ENCODE data around the gene NOL6.
"Not testable (repeated sequence)": the region's sequence is repeated elsewhere in the genome, so short reads cannot be mapped to it uniquely, and the experiment has no call there.

GRCh38 chr9:33424043-33424442, 49.7 kb downstream of the NOL6 start:
- not testable (repeated sequence) for TF ChIP-seq EP300 (IDR thresholded peaks at IDR 0.05; ENCODE audit: low read depth); CTCF (IDR thresholded peaks at IDR 0.05); POLR2A (IDR thresholded peaks at IDR 0.05)
